Naive B cell (primary cell): ENCODE data around the gene ZNF710. TPM values are rescaled to one million over a fixed set of nuclear protein-coding genes. Genes with fewer than 3 reads are reported as not detected.
"Not testable (repeated sequence)": the region's sequence is repeated elsewhere in the genome, so short reads cannot be mapped to it uniquely, and the experiment has no call there.

Source experiments
- ATAC-seq, 2 donors: fragments of 150-1000 bp; cut with Tn5 transposase; 2 replicates each; pipeline ENCODE4 v1.10.0; 2021; ENCODE audit warnings: low read depth in 2 of 2, mild to moderate bottlenecking in 2 of 2, moderate library complexity in 2 of 2
- DNase-seq: peaks from one replicate; pipeline ENCODE4 v3.0.0; 2022
- H3K27ac Mint-ChIP-seq, 6 donors: one replicate each; pipeline ENCODE4 v1.8.0; 2020 to 2022; ENCODE audit warnings: mild to moderate bottlenecking in 6 of 6, mixed read lengths in 6 of 6, moderate library complexity in 5 of 6, inconsistent platforms in 2 of 6
- H3K27me3 Mint-ChIP-seq, 3 donors: one replicate each; pipeline ENCODE4 v1.8.0; 2021 to 2022; ENCODE audit warnings: mixed read lengths in 3 of 3, mild to moderate bottlenecking in 1 of 3
- H3K36me3 Mint-ChIP-seq, 2 donors: one replicate each; pipeline ENCODE4 v1.8.0; 2020 to 2022; ENCODE audit warnings: mixed read lengths in 2 of 2, inconsistent platforms in 1 of 2, mild to moderate bottlenecking in 1 of 2
- H3K4me1 Mint-ChIP-seq, 3 donors: one replicate each; pipeline ENCODE4 v1.8.0; 2020 to 2022; ENCODE audit warnings: mixed read lengths in 3 of 3, inconsistent platforms in 1 of 3, mild to moderate bottlenecking in 1 of 3, moderate library complexity in 1 of 3
- H3K4me3 Mint-ChIP-seq, 8 donors: one replicate each; pipeline ENCODE4 v1.8.0; 2020 to 2022; ENCODE audit warnings: mild to moderate bottlenecking in 8 of 8, mixed read lengths in 8 of 8, moderate library complexity in 8 of 8, inconsistent platforms in 2 of 8
- H3K9me3 Mint-ChIP-seq, 7 donors: one replicate each; pipeline ENCODE4 v1.8.0; 2020 to 2022; ENCODE audit warnings: mixed read lengths in 7 of 7, mild to moderate bottlenecking in 5 of 7, inconsistent platforms in 2 of 7, moderate library complexity in 1 of 7
- polyA plus RNA-seq, 6 donors: library from polyadenylated mRNA; unstranded; fragments of 300-500 nt; fragmentation: Illumina TruSeq; gene quantifications; one replicate each; pipeline ENCODE4 v1.2.3, GENCODE V29; 2021; ENCODE audit warnings: low read depth in 6 of 6

Gene ZNF710
- polyA plus RNA-seq, 6 donors from 2014 or later, result 0.64 to 2.4 (median 2.0) TPM

GRCh38 chr15:90063770-90064247, 62.7 kb downstream of the ZNF710 start:
- ATAC-seq, result peak; percentile 48 to 50
- Mint-ChIP-seq H3K27me3 (no peaks in the 10 kb centered on the region), H3K4me3 (peak overlapping the region in 7 of 8 donors; percentile 22 to 77 (median 63)), H3K36me3 (no peaks in the 10 kb centered on the region), H3K27ac (peak overlapping the region; percentile 89 to 98 (median 96)), H3K9me3 (no peaks in the 10 kb centered on the region), H3K4me1 (peaks cover 52 to 73% (median 67%) of the 10 kb centered on the region in 3 donors)
- peak; percentile 76 for DNase-seq

GRCh38 chr15:90064911-90065681, 64.0 kb downstream of the ZNF710 start:
- Mint-ChIP-seq H3K4me3 (peak overlapping the region in 5 of 8 donors; percentile 12 to 63 (median 21)), H3K27me3 (no peaks in the 10 kb centered on the region), H3K9me3 (no peaks in the 10 kb centered on the region), H3K27ac (peak overlapping the region in 5 of 6 donors; percentile 32 to 84 (median 76)), H3K36me3 (no peaks in the 10 kb centered on the region), H3K4me1 (peaks cover 39 to 65% (median 55%) of the 10 kb centered on the region in 3 donors)
- ATAC-seq (no peak), DNase-seq (no peak)

GRCh38 chr15:90065682-90066049, 64.5 kb downstream of the ZNF710 start:
- ATAC-seq, result no peak
- Mint-ChIP-seq H3K4me3 (no peak overlapping the region), H3K4me1 (peaks cover 38 to 62% (median 50%) of the 10 kb centered on the region in 3 donors), H3K27ac (peak overlapping the region in 2 of 6 donors; percentile 44 to 84), H3K9me3 (no peaks in the 10 kb centered on the region), H3K36me3 (no peaks in the 10 kb centered on the region), H3K27me3 (no peaks in the 10 kb centered on the region)
- no peak for DNase-seq

- Mint-ChIP-seq H3K27ac (peak overlapping the region in 1 of 6 donors; percentile 92), H3K4me3 (no peak overlapping the region), H3K4me1 (peaks cover 26 to 52% (median 43%) of the 10 kb centered on the region in 3 donors), H3K9me3 (no peaks in the 10 kb centered on the region), H3K36me3 (no peaks in the 10 kb centered on the region), H3K27me3 (no peaks in the 10 kb centered on the region)
- ATAC-seq (no peak), DNase-seq (no peak)
Observed at GRCh38 chr15:90067181-90067952, 66.2 kb downstream of the ZNF710 start.

- Mint-ChIP-seq H3K27me3 (no peaks in the 10 kb centered on the region), H3K4me3 (no peak overlapping the region), H3K27ac (no peak overlapping the region), H3K36me3 (no peaks in the 10 kb centered on the region), H3K9me3 (no peaks in the 10 kb centered on the region), H3K4me1 (peaks cover 21 to 45% (median 36%) of the 10 kb centered on the region in 3 donors)
- DNase-seq, result no peak
- ATAC-seq, result no peak
Observed at GRCh38 chr15:90067953-90068606, 67.0 kb downstream of the ZNF710 start.

GRCh38 chr15:90070623-90071022, 69.5 kb downstream of the ZNF710 start:
- not testable (repeated sequence) for H3K36me3 Mint-ChIP-seq, H3K4me3 Mint-ChIP-seq, H3K27ac Mint-ChIP-seq, H3K9me3 Mint-ChIP-seq, H3K27me3 Mint-ChIP-seq, DNase-seq, ATAC-seq
- peaks cover 6 to 19% (median 11%) of the 10 kb centered on the region in 3 donors for H3K4me1 Mint-ChIP-seq

GRCh38 chr15:90071220-90071807, 70.2 kb downstream of the ZNF710 start:
- peak; percentile 95 to 100 for ATAC-seq
- H3K27me3 Mint-ChIP-seq, result no peaks in the 10 kb centered on the region
- peaks cover 0 to 6% of the 10 kb centered on the region in 2 donors for H3K36me3 Mint-ChIP-seq
- H3K9me3 Mint-ChIP-seq, result no peaks in the 10 kb centered on the region
- H3K4me1 Mint-ChIP-seq, result peaks cover 4 to 16% (median 9%) of the 10 kb centered on the region in 3 donors
- peak overlapping the region in 2 of 6 donors; percentile 11 to 81 for H3K27ac Mint-ChIP-seq
- DNase-seq, result peak; percentile 75
- H3K4me3 Mint-ChIP-seq, result no peak overlapping the region

GRCh38 chr15:90072978-90073640, 72.0 kb downstream of the ZNF710 start:
- H3K36me3 Mint-ChIP-seq, result peaks cover 0 to 6% of the 10 kb centered on the region in 2 donors
- H3K4me1 Mint-ChIP-seq, result peaks cover 0 to 10% (median 9%) of the 10 kb centered on the region in 3 donors
- peak overlapping the region in 1 of 6 donors; percentile 56 for H3K27ac Mint-ChIP-seq
- ATAC-seq (no peak), DNase-seq (no peak)
- H3K4me3 Mint-ChIP-seq, result no peak overlapping the region
- no peaks in the 10 kb centered on the region for H3K27me3 Mint-ChIP-seq
- no peaks in the 10 kb centered on the region for H3K9me3 Mint-ChIP-seq

GRCh38 chr15:90074023-90074422, 72.9 kb downstream of the ZNF710 start:
- H3K9me3 Mint-ChIP-seq, result no peaks in the 10 kb centered on the region
- no peak overlapping the region for H3K4me3 Mint-ChIP-seq
- peak overlapping the region in 1 of 6 donors; percentile 21 for H3K27ac Mint-ChIP-seq
- no peak for DNase-seq
- no peaks in the 10 kb centered on the region for H3K27me3 Mint-ChIP-seq
- H3K36me3 Mint-ChIP-seq, result peaks cover 0 to 6% of the 10 kb centered on the region in 2 donors
- peaks cover 0 to 10% (median 9%) of the 10 kb centered on the region in 3 donors for H3K4me1 Mint-ChIP-seq
- no peak for ATAC-seq

- Mint-ChIP-seq H3K4me3 (no peak overlapping the region), H3K27ac (no peak overlapping the region), H3K4me1 (peaks cover 0 to 9% (median 6%) of the 10 kb centered on the region in 3 donors), H3K27me3 (no peaks in the 10 kb centered on the region), H3K9me3 (no peaks in the 10 kb centered on the region), H3K36me3 (peaks cover 0 to 6% of the 10 kb centered on the region in 2 donors)
- no peak for ATAC-seq
- no peak for DNase-seq
Observed at GRCh38 chr15:90074916-90075315, 73.8 kb downstream of the ZNF710 start.

GRCh38 chr15:90075420-90076289, 74.5 kb downstream of the ZNF710 start:
- H3K36me3 Mint-ChIP-seq, result peaks cover 0 to 6% of the 10 kb centered on the region in 2 donors
- no peaks in the 10 kb centered on the region for H3K9me3 Mint-ChIP-seq
- H3K27me3 Mint-ChIP-seq, result no peaks in the 10 kb centered on the region
- peak overlapping the region in 1 of 6 donors; percentile 54 for H3K27ac Mint-ChIP-seq
- H3K4me1 Mint-ChIP-seq, result peaks cover 0 to 7% (median 5%) of the 10 kb centered on the region in 3 donors
- H3K4me3 Mint-ChIP-seq, result no peak overlapping the region
- ATAC-seq, result no peak
- DNase-seq, result no peak

GRCh38 chr15:90076716-90077115, 75.6 kb downstream of the ZNF710 start:
- ATAC-seq (no peak), DNase-seq (no peak)
- H3K4me3 Mint-ChIP-seq, result no peak overlapping the region
- H3K27ac Mint-ChIP-seq, result peak overlapping the region in 1 of 6 donors; percentile 36
- peaks cover 0 to 6% of the 10 kb centered on the region in 2 donors for H3K36me3 Mint-ChIP-seq
- H3K4me1 Mint-ChIP-seq, result no peaks in the 10 kb centered on the region
- no peaks in the 10 kb centered on the region for H3K27me3 Mint-ChIP-seq
- no peaks in the 10 kb centered on the region for H3K9me3 Mint-ChIP-seq
